Effector CD4-positive, alpha-beta T cell (primary cell): Measurements from ENCODE around the gene OTUB2.

Source experiments
- DNase-seq: peaks from one replicate; pipeline ENCODE4 v3.0.0-alpha.2; 2020

The OTUB2 gene

DNA sequence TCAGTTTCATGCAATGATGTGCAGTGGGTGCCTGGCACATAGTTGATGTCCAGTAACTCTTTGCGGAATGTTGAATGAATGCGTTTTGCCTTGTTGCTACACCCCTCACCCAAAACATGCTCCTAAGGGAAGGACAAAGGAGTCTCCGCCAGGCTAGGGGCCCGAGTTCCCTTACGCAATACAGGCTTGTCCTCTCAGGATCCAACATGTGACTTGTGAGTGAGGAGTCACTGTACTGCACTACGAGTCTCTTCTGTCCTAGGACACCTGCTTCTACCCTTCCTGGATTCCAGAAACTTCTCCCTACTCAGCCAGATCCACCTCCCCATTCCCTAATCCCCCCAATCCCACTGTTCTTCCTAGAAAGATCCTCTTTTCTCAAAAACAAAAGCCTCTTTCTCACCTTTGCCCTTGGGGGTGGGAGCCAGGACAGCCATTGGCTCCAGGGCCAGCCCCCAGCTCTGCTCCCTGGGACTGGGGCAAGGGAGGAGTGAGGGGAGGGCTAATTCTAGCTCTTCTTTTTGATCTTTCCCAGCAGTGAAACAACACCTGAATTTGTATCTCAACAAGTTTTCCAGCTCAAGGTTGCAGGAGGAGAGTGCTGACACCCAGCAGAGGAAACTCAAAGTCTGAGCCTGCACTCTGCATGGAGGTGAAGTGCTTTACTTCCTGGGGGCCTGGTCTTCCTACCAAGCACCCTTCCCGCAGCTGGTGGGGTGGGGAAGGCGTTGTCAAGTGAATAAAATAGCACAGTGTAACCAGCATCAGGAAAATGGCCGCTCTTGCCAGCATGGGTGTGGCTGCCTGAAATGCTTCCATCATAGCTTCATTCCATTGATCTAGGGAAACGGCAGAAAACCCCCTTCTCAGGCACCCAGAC lies 3.4 kb upstream of the OTUB2 start:
- no peak for DNase-seq

DNA sequence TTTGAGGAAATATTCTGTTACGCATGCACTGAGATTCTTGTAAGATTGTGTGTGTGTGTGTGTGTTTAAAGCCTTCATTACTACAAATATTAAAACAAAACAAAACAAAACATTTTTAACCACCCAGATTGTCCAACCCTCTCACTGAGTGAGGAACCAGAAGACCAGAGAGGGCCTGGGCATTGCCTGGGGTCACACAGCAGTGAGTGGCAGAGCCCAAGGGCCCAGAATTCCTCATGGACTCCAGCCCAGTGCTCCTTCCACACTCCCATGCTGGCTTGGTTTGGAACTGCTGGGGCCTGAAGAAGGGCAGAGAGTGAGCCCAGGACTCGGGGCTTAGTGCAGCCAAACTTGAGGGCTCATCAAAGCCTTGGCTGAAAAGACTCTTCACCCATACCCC lies 1.6 kb upstream of the OTUB2 start:
- DNase-seq: no peak

DNA sequence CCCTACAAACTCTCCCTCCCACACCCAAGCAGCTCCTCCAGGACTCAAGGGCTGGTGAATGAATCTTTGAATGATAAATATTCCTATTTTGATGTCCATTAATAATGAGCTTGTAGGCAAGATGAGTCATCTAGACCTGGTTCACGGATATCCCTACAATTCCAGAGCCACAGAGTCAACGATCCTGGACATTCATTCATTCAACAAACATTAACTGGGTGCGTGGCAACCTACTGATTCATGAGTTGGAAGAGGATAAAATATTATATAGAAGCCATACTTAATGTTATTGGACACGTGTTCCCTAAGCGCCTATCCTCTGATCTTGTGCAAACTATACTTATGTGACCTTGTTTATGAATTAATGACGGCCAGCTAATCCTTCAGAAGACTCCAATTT lies 420 bp upstream of the OTUB2 start:
- no peak for DNase-seq

DNA sequence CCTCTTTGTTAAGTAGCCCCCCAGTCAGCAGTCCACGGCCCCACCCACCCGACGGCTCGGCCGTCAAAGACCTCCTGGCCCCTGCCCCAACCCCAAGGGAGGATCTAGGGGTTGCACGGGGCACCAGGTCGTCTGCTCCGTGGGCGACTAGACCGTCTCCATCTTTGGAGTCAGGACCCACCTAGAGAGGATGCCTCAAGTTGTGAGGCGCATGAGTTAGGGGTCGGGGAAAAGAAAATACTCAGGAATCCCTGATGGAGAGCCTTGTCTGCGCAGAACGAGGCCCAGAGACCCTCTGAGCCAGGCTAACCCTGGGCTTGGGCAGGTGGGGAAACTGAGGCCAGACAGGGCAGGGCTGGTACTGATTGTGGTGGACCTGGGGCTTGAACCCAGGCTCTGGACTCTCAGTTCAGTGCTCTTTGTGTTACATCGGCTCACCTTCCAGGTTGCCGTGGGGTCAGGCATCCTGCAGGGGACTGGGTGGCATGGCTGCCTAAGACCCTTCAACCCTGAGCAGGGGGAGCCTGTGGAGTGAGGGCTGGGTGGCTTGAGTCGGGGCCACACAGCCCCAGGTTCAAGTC lies 839 bp downstream of the OTUB2 start:
- no peak for DNase-seq

DNA sequence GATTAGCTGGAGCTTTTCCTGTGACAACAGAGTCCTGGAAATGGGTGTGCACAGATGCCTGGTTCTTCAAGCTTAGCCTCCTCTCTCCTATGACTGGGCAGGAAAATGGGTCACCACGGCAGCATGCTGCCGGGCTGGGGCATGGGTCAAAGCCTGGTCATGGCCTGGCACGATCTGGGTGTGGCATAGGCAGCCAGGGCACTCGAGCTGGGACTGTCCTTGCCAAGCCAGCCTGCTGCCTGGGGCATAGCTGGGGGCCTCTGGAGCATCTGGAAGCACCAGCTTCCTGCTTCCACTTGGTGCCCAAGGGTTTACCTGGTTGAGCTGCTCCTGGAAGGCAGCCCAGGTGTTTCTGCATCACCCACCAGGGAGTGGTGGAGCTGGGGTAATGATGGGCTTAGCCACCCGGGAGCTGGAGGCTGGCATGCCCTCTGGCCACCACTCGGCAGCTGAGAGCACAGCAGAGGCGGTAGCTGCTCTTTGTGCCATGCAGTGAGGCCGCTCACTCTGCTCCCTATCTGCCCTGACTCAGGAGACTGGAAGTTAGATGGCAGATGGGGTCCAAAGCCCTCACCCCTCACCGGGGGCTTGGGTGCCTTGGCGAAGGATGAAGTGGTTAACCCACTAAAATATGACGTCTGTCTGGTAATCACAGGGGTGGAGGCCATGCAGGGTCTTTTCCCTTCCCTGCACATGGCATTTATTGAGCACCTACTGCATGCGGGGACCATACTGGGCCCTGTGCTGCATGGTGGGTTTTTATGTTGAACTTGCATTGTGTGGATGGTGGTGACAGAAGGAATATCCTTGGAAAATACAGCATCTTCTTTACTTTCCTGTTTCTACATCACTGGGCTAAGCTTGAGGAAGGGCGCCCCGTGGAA lies 1.7 kb downstream of the OTUB2 start:
- no peak for DNase-seq

DNA sequence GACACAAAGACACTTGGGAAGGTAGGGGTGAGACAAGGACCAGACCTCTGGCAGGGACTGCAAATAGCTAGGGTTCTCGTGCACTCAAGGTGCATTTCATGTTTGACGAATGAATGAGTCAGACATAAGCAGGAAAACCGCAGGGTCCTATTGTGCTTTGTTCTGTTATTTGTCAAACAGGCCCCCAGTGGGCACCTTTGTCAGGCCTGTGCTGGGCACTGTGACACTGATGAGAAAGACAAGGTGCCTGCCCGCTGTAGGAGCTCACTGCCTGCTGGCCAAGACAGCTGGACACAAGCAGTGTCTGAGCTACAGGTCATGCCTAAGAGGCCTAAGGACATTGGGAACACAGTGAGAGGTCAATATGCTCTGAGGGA lies 2.3 kb downstream of the OTUB2 start:
- DNase-seq: no peak

DNA sequence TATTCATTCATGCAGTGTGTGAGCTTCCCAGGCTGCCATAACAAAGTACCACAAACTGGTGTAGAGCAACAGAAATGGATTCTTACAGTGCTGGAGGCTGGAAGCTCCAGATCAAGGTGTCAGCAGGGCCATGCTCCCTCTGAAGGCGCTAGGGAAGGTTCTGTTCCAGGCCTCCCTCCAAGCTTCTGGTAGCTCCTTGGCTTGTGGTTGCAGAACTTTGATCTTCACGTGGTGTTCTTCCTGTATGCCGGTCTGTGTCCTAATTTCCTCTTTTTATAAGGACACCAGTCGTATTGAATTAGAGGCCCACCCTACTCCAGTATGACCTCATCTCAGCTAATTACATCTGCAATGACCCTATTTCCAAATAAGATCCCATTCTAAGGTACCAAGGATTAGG lies 3.1 kb downstream of the OTUB2 start:
- no peak for DNase-seq

DNA sequence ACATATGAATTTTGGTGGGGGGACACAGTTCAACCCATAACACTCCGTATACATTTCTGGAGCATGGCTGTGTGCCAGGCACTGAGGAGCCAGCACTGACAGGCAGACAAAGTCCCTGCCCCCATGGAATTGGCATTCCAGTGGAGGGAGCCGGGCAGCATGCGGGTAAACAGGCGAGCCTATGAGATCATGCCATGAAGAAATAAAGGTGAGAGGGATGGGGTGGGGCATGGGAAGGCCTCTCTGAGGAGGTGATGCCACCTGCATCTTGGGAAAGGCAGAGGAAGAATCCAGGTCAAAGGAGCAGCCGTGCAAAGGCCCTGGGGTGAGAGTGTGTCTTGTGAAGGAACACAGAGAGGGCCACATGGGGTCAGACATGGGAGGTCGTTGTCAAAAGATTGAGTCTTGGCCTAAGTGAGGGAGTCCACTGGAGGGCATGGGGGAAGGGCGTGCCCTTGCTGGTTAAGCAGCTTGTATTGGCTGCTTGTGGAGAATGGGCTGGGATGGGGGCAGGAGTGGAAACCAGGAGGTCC lies 3.6 kb downstream of the OTUB2 start:
- DNase-seq: no peak

DNA sequence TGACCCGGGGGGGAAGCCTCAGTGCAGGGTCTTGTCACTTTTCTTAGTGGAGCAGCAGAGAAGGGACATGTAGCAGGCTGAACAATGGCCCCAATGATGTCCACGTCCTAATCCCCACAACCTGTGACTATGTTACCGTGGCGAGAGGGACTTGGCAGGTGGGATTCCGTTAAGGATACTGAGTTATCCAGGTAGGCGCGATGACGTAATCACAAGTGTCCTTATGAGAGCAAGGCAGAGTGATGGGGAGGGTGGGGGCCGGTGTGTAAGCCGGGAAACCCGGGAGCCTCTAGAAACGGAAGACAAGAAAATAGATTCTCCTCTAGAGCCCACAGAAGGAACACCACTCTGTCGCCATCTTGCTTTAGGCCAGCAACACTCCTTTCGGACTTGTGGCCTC lies 4.4 kb downstream of the OTUB2 start:
- DNase-seq: no peak

DNA sequence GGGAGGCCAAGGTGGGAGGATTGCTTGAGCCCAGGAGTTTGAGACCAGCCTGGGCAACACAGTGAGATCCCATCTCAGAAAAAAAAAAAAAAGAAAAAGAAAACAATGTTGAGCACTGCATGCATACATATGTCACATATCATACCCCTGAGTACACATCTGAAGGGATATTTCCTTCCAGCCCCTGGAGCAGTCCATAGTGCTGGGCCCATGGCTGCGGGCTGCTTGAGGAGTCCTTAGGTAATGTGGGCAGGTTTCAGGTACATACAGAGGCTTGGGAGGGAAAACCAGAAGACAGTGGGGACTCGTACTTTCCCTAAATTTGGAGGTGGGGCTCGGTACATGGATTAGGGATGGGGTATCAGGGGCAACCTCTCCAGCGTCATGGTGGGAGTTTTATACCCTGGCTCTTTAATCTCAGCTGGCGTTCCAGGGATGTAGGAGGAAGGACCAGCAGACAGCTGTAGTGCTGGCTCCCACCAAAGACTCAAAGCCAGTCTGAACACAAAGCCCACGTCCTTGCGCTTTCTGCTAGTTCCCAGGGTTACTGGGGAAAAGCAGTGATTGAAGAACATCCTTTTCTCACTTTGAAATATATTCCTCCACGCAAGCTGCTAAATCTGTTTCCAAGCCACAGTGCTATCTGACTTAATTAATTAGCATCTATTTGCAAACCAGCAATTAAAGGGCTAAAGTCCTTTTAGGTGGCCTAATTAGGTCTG lies 5.2 kb downstream of the OTUB2 start:
- DNase-seq: no peak

DNA sequence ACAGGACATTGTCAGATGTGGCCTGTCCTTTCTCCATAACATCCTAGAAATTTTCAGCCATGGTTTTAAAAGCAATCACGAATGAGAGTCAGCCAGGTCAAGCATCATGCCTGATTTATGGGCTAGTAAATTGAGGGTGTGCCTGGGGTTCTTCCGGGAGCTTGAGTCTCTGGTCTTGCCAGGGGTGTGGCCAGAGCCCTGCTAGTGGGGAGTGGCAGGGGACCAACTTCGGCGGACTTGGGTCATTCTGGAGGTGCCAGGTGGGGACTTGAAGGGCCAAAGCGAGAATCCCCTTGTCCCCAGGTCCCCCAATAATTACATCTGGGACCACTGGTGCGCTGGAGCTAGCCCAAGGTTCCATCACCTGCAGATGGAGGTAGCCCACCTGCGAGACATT lies 5.7 kb downstream of the OTUB2 start:
- no peak for DNase-seq

DNA sequence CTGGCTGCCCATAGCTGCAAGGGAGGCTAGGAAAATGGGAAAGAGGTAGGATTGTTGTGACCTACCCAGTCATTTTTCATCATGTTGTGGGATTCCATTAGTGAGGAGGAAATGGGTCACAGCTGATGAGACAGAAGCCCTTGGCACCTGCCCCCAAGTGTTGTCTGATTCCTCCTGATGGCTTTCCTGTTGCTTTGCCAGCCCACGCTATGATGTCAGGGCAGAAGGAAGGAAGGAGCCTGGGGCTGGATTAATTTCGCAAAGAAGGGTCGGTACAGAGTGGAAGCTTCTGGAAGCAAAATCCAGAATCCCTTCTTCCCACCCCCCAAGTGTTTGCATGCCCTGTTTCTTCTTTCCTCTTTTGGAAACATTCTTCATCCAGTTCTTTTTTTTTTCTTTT lies 8.7 kb downstream of the OTUB2 start:
- no peak for DNase-seq

DNA sequence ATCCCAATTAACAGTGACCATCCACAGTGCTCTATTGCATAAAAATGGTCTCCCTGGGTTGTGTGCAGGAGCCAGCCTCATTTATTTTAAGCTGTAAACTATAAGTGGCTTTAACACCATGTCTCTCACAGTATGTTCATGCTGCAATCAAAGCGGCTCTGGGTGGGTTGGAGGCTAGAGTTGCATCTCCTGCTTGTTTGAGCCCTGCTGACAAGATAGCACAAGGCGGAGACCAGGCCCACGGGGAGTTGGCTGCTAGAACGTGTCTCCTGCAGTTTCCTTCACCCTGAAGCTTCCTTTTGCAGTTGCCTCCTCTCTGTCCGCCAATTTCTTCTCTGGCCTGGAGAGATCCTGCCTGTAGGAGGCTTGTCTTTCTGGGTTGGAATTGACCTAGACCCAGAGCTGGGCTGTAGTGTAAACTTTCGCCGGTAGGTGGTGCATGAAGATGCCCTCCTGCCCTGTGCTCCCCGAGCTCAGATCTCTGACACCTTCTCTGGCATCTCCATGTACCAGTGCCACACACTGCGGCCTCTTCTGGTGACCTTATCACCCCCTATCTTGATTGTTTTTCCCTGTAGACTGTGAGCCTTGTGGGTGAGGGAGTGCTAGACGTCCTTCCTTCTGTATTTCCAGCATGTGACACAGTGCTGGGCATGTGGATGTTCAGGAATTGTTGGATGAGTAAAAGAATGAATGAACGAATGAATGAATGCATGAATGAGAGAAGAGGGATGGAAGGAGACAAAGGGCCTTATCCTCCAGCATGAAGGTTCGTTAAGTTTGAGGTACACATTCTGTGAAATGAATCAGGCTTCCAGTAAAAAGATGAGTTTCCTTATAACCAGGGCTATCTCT lies 10.4 kb downstream of the OTUB2 start:
- DNase-seq: peak; percentile 67

DNA sequence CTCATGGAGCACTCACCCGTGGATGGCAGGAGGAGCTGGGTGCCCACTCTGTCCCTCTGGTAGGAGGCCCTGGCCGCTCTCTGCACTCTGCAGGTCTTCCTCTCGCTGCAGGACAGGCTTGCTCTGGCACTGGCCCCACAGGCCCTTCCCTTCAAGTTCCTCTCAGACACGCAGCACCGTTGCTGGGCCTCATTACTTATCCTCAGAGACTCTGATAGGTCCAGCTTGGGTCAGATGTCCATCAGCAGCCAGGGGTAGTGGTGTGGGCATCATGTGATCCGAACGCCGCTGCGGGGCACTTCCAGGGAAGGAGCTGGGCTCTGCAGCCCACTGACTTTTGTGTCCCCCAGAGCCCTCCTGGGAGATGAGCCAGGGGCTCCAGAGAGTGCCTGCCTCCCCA lies 11.8 kb downstream of the OTUB2 start:
- DNase-seq: no peak

DNA sequence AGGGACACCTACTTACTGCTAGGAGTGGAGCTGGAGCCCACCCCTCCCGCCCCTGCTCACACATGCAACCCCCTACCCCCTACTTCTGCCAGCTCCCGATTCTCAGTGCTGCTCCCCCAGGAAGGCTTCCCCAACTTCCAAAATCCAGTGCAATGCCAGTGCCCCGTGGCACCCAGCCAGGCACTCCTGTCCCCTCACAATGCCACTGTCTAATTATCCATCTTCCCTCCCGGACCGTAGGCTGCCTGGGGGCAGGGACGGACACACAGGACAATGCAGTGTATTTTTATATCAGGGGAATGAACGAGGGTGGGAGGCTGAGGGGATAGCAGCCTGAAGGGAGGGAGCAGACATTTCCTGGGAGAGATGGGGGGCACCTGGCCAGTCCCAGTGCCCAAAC lies 12.4 kb downstream of the OTUB2 start:
- DNase-seq: no peak

DNA sequence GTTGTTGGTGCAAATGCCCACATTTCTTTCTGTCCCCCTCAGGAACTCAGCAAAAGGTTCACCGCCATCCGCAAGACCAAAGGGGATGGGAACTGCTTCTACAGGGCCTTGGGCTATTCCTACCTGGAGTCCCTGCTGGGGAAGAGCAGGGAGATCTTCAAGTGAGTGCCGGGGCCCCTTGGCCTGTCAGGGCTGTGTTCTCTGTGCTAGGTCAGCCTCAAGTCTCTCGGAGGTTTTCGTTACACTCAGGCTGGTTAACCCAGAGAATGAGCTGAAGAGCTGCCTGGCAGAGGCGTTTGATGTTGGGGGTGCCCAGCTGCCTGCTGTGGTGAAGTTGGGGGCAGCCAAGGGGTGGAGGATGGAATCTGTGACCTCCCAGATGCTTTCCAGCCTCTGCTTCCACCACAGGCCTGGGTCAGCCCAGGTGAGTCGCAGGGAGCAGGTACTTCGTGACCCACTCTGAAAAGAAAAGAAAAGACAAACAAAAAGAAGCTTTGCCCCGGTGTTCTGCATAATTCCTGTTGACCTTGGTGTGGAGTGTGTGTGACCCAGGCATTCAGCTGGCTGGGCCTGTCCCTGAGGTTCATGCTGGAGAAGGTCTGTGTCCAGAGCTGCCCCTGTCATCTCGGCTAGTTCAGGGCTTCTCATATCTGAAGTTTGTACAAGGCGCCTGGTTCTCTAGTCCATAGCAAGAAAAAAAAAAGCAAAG lies 12.9 kb downstream of the OTUB2 start:
- no peak for DNase-seq

DNA sequence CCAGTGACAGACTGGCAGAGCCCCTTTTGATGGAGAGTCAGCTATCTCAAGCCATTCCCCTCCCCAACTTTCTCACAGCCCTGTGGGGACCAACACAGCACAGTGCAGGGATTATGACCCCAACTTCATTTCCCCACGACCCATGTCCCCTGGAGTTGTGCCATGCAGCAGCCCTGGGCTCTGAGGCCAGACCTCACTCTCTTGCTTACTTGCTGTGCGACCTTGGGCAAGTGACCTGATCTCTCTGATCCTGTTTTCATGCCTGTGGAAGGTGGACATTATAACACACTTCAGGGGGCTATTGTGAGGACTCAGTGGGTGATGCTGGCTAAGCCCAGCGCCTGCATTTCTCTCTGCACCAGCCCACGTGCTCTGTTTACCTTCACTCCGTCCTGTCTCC lies 14.1 kb downstream of the OTUB2 start:
- DNase-seq: no peak

DNA sequence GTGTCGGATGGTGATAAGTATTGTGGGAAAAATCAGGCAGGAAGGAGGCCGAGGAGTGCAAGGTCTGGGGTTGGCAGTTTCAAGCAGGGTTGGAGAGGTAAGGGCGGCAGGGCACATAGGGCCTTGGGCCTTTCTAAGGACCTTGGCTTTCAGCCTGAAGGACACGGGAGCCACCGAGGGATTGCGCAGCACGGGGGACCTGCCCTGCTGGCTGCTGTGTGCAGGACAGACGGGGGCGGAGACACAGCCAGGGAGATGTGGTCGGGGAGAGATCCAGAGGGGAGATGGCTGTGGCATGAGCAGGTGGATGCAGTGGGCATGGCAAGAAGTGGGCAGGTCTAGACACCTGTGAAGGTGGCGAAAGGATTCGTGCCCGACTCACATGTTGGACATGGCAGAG lies 14.7 kb downstream of the OTUB2 start:
- no peak for DNase-seq

DNA sequence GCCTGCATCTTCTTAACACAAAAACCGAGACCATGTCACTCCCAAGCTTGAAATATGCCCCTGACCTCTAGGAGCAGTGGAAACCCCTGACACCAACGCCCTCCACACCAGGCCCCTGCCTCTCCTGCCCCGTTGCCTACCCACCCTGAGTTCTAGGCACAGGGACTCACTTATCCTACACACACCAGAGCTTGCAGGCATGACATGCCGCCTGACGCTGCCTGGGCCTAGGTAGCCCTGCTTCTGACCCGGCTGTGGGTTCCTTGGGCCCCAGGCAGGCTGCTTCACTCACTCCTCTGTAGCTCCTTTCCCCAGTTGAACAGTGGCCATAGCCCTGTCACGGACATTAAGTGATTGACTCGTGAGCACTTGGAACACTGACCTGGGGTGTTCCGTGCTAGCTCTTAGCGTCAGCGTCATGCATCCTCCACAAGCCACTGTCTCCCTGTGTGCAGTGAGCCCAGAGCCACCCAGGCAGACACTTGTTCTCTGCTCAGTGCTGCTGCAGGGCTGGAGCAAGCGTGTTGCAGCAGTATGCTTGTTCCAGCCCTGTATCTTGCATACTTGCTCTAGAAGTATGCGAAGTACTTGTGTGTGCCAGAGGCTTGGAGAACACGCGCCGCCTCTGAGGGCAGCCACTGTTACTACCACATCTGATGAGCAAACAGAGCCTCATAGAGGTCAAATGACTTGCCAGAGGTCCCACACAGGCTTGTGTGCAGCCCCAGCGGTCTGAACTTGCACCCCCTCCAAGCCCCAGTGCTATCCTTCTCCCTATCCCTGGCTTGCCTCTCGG lies 15.6 kb downstream of the OTUB2 start:
- no peak for DNase-seq

DNA sequence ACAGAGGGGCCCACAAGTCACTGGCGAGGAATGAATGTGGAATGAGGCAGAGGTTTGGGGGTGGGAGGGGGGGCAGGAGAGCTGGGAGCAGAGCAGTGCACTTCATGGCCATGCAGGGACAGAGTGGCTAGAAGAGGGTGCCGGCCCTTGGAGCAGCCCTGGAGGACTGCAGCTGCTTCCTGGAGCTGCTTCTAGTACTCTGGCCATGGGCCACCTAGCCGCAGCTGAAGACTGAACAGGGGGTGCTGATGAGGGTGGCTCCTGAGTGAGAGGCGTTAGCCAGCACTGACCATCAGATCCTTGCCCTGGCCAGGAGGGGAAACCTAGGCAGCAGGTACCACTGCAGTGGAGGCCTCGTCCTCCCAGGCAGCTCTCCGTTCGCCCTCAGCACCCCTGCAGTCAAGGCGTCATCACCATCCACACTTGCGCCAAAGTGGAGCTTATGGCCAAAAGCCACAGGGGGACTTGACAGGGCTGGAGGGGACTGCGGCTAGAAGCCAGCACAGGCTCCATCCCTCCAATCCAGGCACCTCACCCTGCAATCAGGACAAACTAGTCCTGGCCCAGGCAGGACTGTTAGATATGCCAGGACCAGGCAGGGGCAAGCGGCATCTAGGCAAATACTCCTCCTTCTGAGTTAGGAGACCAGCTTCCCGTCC lies 16.4 kb downstream of the OTUB2 start:
- no peak for DNase-seq
